GM18507 (cell line): ENCODE data around the gene STRN3.
"Not testable (repeated sequence)": the region's sequence is repeated elsewhere in the genome, so short reads cannot be mapped to it uniquely, and the experiment has no call there.

Experiments used
- DNase-seq: peaks from one replicate; pipeline ENCODE4 v3.0.0; 2011; ENCODE audit warnings: low read depth; ENCODE audit not compliant: insufficient read length; ENCODE audit errors: extremely low spot score
- FAIRE-seq: peaks from 2 replicates; lab custom pipeline; 2011; peaks lifted over from hg19 to GRCh38; lab: Jason Lieb, UNC

Gene STRN3

GRCh38 chr14:30938617-30939016 is 87.6 kb downstream of the STRN3 start:
- FAIRE-seq (peak; percentile 5), DNase-seq (no peak)

- DNase-seq (no peak), FAIRE-seq (no peak)
Measured at GRCh38 chr14:30935445-30935844, 90.7 kb downstream of the STRN3 start.

GRCh38 chr14:30933937-30934336 is 92.2 kb downstream of the STRN3 start:
- FAIRE-seq, DNase-seq: not testable (repeated sequence)

- DNase-seq, result no peak
Measured at GRCh38 chr14:30928462-30928861, 97.7 kb downstream of the STRN3 start.

GRCh38 chr14:30925254-30925653 is 100.9 kb downstream of the STRN3 start:
- FAIRE-seq (no peak), DNase-seq (no peak)

More at GRCh38 chr14:30928462-30928861, 97.7 kb downstream of the STRN3 start:
- no peak for FAIRE-seq

GRCh38 chr14:30921788-30922187 is 104.4 kb downstream of the STRN3 start:
- no peak for DNase-seq
- no peak for FAIRE-seq

- FAIRE-seq (no peak), DNase-seq (no peak)
Measured at GRCh38 chr14:30921305-30921704, 104.9 kb downstream of the STRN3 start.

- no peak for FAIRE-seq
- no peak for DNase-seq
Measured at GRCh38 chr14:30915596-30915995, 110.6 kb downstream of the STRN3 start.

- FAIRE-seq (no peak), DNase-seq (no peak)
Measured at GRCh38 chr14:30914812-30915211, 111.4 kb downstream of the STRN3 start.

GRCh38 chr14:30908826-30909225 is 117.4 kb downstream of the STRN3 start:
- no peak for DNase-seq

GRCh38 chr14:30907659-30908057 is 118.5 kb downstream of the STRN3 start:
- DNase-seq (no peak), FAIRE-seq (no peak)

More at GRCh38 chr14:30908826-30909225, 117.4 kb downstream of the STRN3 start:
- no peak for FAIRE-seq

- FAIRE-seq, result peak; percentile 26
- DNase-seq, result no peak
Measured at GRCh38 chr14:30906752-30907658, 119.2 kb downstream of the STRN3 start.

- DNase-seq, result no peak
- no peak for FAIRE-seq
Measured at GRCh38 chr14:30903285-30904124, 122.7 kb downstream of the STRN3 start.

- DNase-seq, FAIRE-seq: not testable (repeated sequence)
Measured at GRCh38 chr14:30897121-30897520, 129.1 kb downstream of the STRN3 start.

GRCh38 chr14:30896435-30896834 is 129.7 kb downstream of the STRN3 start:
- no peak for FAIRE-seq

GRCh38 chr14:30894923-30895515 is 131.2 kb downstream of the STRN3 start:
- FAIRE-seq (no peak), DNase-seq (no peak)

More at GRCh38 chr14:30896435-30896834, 129.7 kb downstream of the STRN3 start:
- DNase-seq, result no peak

GRCh38 chr14:30893819-30894218 is 132.4 kb downstream of the STRN3 start:
- FAIRE-seq (no peak), DNase-seq (no peak)

- FAIRE-seq, result no peak
- no peak for DNase-seq
Measured at GRCh38 chr14:30889244-30889594, 137.0 kb downstream of the STRN3 start.

- FAIRE-seq (no peak), DNase-seq (no peak)
Measured at GRCh38 chr14:30888480-30889243, 137.5 kb downstream of the STRN3 start.
